NT2/D1 (cell line): ENCODE results near the gene PDAP1.
"Not testable (repeated sequence)": the region's sequence is repeated elsewhere in the genome, so short reads cannot be mapped to it uniquely, and the experiment has no call there.

Source experiments
- DNase-seq: peaks from one replicate; pipeline ENCODE4 v3.0.0-alpha.2; 2011; ENCODE audit warnings: low read depth, low spot score
- H3K27me3 ChIP-seq: 2 replicates; pipeline ENCODE4 v1.6.0; 2011; ENCODE audit warnings: mild to moderate bottlenecking; ENCODE audit not compliant: insufficient read length, insufficient read depth
- H3K36me3 ChIP-seq: 2 replicates; pipeline ENCODE4 v1.6.1; 2011; ENCODE audit warnings: mild to moderate bottlenecking, low read length, mixed read lengths; ENCODE audit not compliant: insufficient read depth, insufficient read length
- H3K4me1 ChIP-seq: 2 replicates; pipeline ENCODE4 v1.5.1; 2011; ENCODE audit not compliant: insufficient read depth, insufficient read length
- H3K4me3 ChIP-seq: 2 replicates; pipeline ENCODE4 v1.5.1; 2011; ENCODE audit warnings: low read depth; ENCODE audit not compliant: insufficient read length
- H3K9ac ChIP-seq: 2 replicates; pipeline ENCODE4 v1.6.0; 2011; ENCODE audit warnings: low read depth; ENCODE audit not compliant: insufficient read length
- H3K9me3 ChIP-seq: 2 replicates; pipeline ENCODE4 v1.5.1; 2011; ENCODE audit warnings: mild to moderate bottlenecking, low read length; ENCODE audit not compliant: insufficient read depth
- SUZ12 ChIP-seq: IDR thresholded peaks from 2 replicates; pipeline ENCODE4 v1.6.1; 2011; ENCODE audit not compliant: insufficient read length, insufficient read depth; ENCODE audit errors: extremely low read depth
- YY1 ChIP-seq: IDR thresholded peaks from 2 replicates; pipeline ENCODE4 v1.6.1; 2011; ENCODE audit not compliant: insufficient read length, insufficient read depth
- ZNF274 ChIP-seq: IDR thresholded peaks from 2 replicates; pipeline ENCODE4 v1.6.1; 2011; ENCODE audit warnings: mild to moderate bottlenecking, low read depth, low read length

Gene PDAP1

GRCh38 chr7:99393355-99394187, 14.8 kb downstream of the PDAP1 start:
- H3K36me3 ChIP-seq = peaks cover 81% of the 10 kb centered on the region

GRCh38 chr7:99392659-99393354, 15.6 kb downstream of the PDAP1 start:
- Histone ChIP-seq H3K9me3 (no peaks in the 10 kb centered on the region), H3K4me1 (peaks cover 13% of the 10 kb centered on the region), H3K9ac (peak overlapping the region; percentile 17), H3K4me3 (peak overlapping the region; percentile 18), H3K36me3 (peaks cover 82% of the 10 kb centered on the region), H3K27me3 (no peaks in the 10 kb centered on the region)
- peak; percentile 67 for DNase-seq
- no peak for TF ChIP-seq YY1
- no peak for TF ChIP-seq ZNF274
- TF ChIP-seq SUZ12 = no peak

More at GRCh38 chr7:99393355-99394187, 14.8 kb downstream of the PDAP1 start:
- H3K27me3 ChIP-seq = no peaks in the 10 kb centered on the region
- peak; percentile 73 for DNase-seq
- peaks cover 13% of the 10 kb centered on the region for H3K4me1 ChIP-seq
- no peaks in the 10 kb centered on the region for H3K9me3 ChIP-seq
- peak overlapping the region; percentile 50 for H3K9ac ChIP-seq
- H3K4me3 ChIP-seq = peak overlapping the region; percentile 18
- TF ChIP-seq YY1 = no peak

- Histone ChIP-seq H3K36me3 (peaks cover 78% of the 10 kb centered on the region), H3K9me3 (no peaks in the 10 kb centered on the region), H3K4me3 (no peak overlapping the region), H3K9ac (peak overlapping the region; percentile 17), H3K27me3 (no peaks in the 10 kb centered on the region), H3K4me1 (peaks cover 13% of the 10 kb centered on the region)
- DNase-seq = no peak
- no peak for TF ChIP-seq SUZ12
- TF ChIP-seq ZNF274 = no peak
- TF ChIP-seq YY1 = no peak
Observed at GRCh38 chr7:99392046-99392445, 16.4 kb downstream of the PDAP1 start.

GRCh38 chr7:99390941-99391602, 17.3 kb downstream of the PDAP1 start:
- H3K27me3 ChIP-seq = no peaks in the 10 kb centered on the region
- DNase-seq = no peak
- H3K9me3 ChIP-seq = no peaks in the 10 kb centered on the region
- no peak overlapping the region for H3K4me3 ChIP-seq
- H3K9ac ChIP-seq = peak overlapping the region; percentile 3
- TF ChIP-seq ZNF274 (no peak), SUZ12 (no peak), YY1 (no peak)
- peaks cover 81% of the 10 kb centered on the region for H3K36me3 ChIP-seq
- peaks cover 13% of the 10 kb centered on the region for H3K4me1 ChIP-seq

GRCh38 chr7:99389772-99390171, 18.6 kb downstream of the PDAP1 start:
- H3K4me3 ChIP-seq = no peak overlapping the region
- H3K27me3 ChIP-seq = no peaks in the 10 kb centered on the region
- no peak for DNase-seq
- H3K9me3 ChIP-seq = no peaks in the 10 kb centered on the region
- TF ChIP-seq YY1 (no peak), SUZ12 (no peak), ZNF274 (no peak)
- peaks cover 75% of the 10 kb centered on the region for H3K36me3 ChIP-seq
- no peak overlapping the region for H3K9ac ChIP-seq
- peaks cover 10% of the 10 kb centered on the region for H3K4me1 ChIP-seq

- H3K4me1 ChIP-seq = peaks cover 3% of the 10 kb centered on the region
- H3K27me3 ChIP-seq = no peaks in the 10 kb centered on the region
- no peak overlapping the region for H3K9ac ChIP-seq
- H3K9me3 ChIP-seq = no peaks in the 10 kb centered on the region
- H3K36me3 ChIP-seq = peaks cover 75% of the 10 kb centered on the region
- no peak for DNase-seq
- TF ChIP-seq ZNF274 = no peak
- no peak for TF ChIP-seq YY1
- TF ChIP-seq SUZ12 = no peak
- no peak overlapping the region for H3K4me3 ChIP-seq
Observed at GRCh38 chr7:99387912-99388311, 20.5 kb downstream of the PDAP1 start.

GRCh38 chr7:99387239-99387635, 21.2 kb downstream of the PDAP1 start:
- not testable (repeated sequence) for H3K9ac ChIP-seq, DNase-seq, H3K9me3 ChIP-seq, H3K4me3 ChIP-seq, H3K4me1 ChIP-seq, H3K27me3 ChIP-seq
- peaks cover 73% of the 10 kb centered on the region for H3K36me3 ChIP-seq
